Measurements from ENCODE around the gene SOBP.

- no peak for TF ChIP-seq CTCF (IDR thresholded peaks at IDR 0.05)
- TF ChIP-seq POLR2A (IDR thresholded peaks at IDR 0.05) = no peak
Measured at GRCh38 chr6:107585815-107586435, 96.0 kb downstream of the SOBP start.
